K562 (cell line): ENCODE measurements around the gene CD40. TPM values are rescaled to one million over a fixed set of nuclear protein-coding genes. Genes with fewer than 3 reads are reported as not detected.
A peak's percentile ranks its signal among the peaks of the same experiment; 100 is the strongest.

Experiments
- FOXA3 ChIP-seq, 2 experiments: fragments of 450-650 bp in 1 of 2; sonication (generic) in 1 of 2; formaldehyde crosslinking; IDR thresholded peaks in 1 of 2; conservative IDR thresholded peaks in 1 of 2; 2 replicates each; pipeline versions ENCODE4 v1.4.0 to v1.8.0; 2020 to 2022; ENCODE audit warnings: mild to moderate bottlenecking in 2 of 2, missing genetic modification reagents in 1 of 2
- FOXK1 ChIP-seq: sonication (generic); formaldehyde crosslinking; IDR thresholded peaks from 2 replicates; pipeline ENCODE4 v1.8.0; 2022; ENCODE audit warnings: missing genetic modification reagents, mild to moderate bottlenecking, borderline replicate concordance
- FOXP1 ChIP-seq: sonication (generic); formaldehyde crosslinking; IDR thresholded peaks from 2 replicates; pipeline ENCODE4 v1.8.0; 2022; ENCODE audit warnings: mild to moderate bottlenecking, missing genetic modification reagents
- GABPB1 ChIP-seq: sonication (generic); formaldehyde crosslinking; IDR thresholded peaks from 2 replicates; pipeline ENCODE4 v1.8.0; 2022; ENCODE audit warnings: mild to moderate bottlenecking, missing genetic modification reagents
- NCOA6 ChIP-seq: fragments of 450-650 bp; IDR thresholded peaks from 2 replicates; pipeline ENCODE4 v1.6.1; 2017; ENCODE audit warnings: mild to moderate bottlenecking
- NONO ChIP-seq, 2 experiments: fragments of 200-400 bp in 1 of 2; fragments of 450-650 bp in 1 of 2; formaldehyde crosslinking in 1 of 2; IDR thresholded peaks; 2 replicates each; pipeline ENCODE4 v1.6.1; 2017; ENCODE audit warnings: low read depth in 2 of 2, mild to moderate bottlenecking in 2 of 2, moderate library complexity in 2 of 2, low read length in 1 of 2
- POLR2A ChIP-seq: fragments of 450-650 bp; conservative IDR thresholded peaks from 2 replicates; pipeline ENCODE4 v1.6.1; 2016
- SMAD2 ChIP-seq: fragments of 150-350 bp; IDR thresholded peaks from 2 replicates; pipeline ENCODE4 v1.6.1; 2014; ENCODE audit warnings: low read depth, mild to moderate bottlenecking, low read length
- ZFP1 ChIP-seq: fragments of 450-650 bp; formaldehyde crosslinking; IDR thresholded peaks from 2 replicates; pipeline ENCODE4 v1.4.0; 2020; ENCODE audit warnings: mild to moderate bottlenecking, mixed read lengths
- ZNF134 ChIP-seq: fragments of 250-450 bp; sonication (Bioruptor Pico); conservative IDR thresholded peaks from 2 replicates; pipeline ENCODE4 v1.4.0; 2020
- ZNF561 ChIP-seq: fragments of 450-650 bp; formaldehyde crosslinking; conservative IDR thresholded peaks from 2 replicates; pipeline ENCODE4 v1.4.0; 2020; ENCODE audit warnings: mild to moderate bottlenecking, moderate library complexity
- polyA plus RNA-seq, 8 experiments: library from polyadenylated mRNA; depleted of rRNA in 4 of 8; stranded (reverse) in 5 of 8; unstranded in 3 of 8; fragments of >200 nt; fragmentation: Nextera tagmentation in 2 of 8; fragmentation: Illumina TruSeq in 1 of 8; extraction: Ambion mirVana in 2 of 8; extraction: Trizol in 1 of 8; gene quantifications; 2 replicates each; pipeline versions ENCODE4 v1.2.1 to v1.2.3, GENCODE V29; 2011 to 2014; ENCODE audit warnings: inconsistent platforms in 1 of 8, missing spikeins in 1 of 8
- total RNA-seq, 7 experiments: library from RNA; depleted of rRNA in 6 of 7; stranded (reverse); fragments of >200 nt in 6 of 7; fragmentation: Illumina TruSeq in 2 of 7; extraction: Trizol in 2 of 7; gene quantifications; 2 replicates each; pipeline versions ENCODE4 v1.2.1 to v1.2.3, GENCODE V29; 2011 to 2021; ENCODE audit warnings: low replicate concordance in 1 of 7
- TF ChIP-seq, protein P1 (sequence below): fragments of 200-600 bp; sonication (generic); IDR thresholded peaks from one replicate; pipeline ENCODE4 v1.6.1; 2012; ENCODE audit warnings: mild to moderate bottlenecking, low read depth, low read length, inconsistent platforms
- TF ChIP-seq, protein P2 (sequence below), 2 experiments: IDR thresholded peaks; 2 replicates each; pipeline ENCODE4 v1.6.1; 2011; ENCODE audit warnings: borderline replicate concordance in 1 of 2, control low read depth in 1 of 2, low read depth in 1 of 2, low read length in 1 of 2, mild to moderate bottlenecking in 1 of 2, mixed read lengths in 1 of 2, moderate library complexity in 1 of 2; ENCODE audit not compliant: insufficient read depth in 1 of 2, insufficient read length in 1 of 2, poor library complexity in 1 of 2, severe bottlenecking in 1 of 2; ENCODE audit errors: extremely low read depth in 1 of 2

The CD40 gene
- total and polyA plus RNA-seq, 9 of the 15 experiments (the other 6 are each of a cell fraction or from before 2014, with no cell fraction given) = 0.76 to 3.7 (median 1.6) TPM

- TF ChIP-seq, protein P1, sequence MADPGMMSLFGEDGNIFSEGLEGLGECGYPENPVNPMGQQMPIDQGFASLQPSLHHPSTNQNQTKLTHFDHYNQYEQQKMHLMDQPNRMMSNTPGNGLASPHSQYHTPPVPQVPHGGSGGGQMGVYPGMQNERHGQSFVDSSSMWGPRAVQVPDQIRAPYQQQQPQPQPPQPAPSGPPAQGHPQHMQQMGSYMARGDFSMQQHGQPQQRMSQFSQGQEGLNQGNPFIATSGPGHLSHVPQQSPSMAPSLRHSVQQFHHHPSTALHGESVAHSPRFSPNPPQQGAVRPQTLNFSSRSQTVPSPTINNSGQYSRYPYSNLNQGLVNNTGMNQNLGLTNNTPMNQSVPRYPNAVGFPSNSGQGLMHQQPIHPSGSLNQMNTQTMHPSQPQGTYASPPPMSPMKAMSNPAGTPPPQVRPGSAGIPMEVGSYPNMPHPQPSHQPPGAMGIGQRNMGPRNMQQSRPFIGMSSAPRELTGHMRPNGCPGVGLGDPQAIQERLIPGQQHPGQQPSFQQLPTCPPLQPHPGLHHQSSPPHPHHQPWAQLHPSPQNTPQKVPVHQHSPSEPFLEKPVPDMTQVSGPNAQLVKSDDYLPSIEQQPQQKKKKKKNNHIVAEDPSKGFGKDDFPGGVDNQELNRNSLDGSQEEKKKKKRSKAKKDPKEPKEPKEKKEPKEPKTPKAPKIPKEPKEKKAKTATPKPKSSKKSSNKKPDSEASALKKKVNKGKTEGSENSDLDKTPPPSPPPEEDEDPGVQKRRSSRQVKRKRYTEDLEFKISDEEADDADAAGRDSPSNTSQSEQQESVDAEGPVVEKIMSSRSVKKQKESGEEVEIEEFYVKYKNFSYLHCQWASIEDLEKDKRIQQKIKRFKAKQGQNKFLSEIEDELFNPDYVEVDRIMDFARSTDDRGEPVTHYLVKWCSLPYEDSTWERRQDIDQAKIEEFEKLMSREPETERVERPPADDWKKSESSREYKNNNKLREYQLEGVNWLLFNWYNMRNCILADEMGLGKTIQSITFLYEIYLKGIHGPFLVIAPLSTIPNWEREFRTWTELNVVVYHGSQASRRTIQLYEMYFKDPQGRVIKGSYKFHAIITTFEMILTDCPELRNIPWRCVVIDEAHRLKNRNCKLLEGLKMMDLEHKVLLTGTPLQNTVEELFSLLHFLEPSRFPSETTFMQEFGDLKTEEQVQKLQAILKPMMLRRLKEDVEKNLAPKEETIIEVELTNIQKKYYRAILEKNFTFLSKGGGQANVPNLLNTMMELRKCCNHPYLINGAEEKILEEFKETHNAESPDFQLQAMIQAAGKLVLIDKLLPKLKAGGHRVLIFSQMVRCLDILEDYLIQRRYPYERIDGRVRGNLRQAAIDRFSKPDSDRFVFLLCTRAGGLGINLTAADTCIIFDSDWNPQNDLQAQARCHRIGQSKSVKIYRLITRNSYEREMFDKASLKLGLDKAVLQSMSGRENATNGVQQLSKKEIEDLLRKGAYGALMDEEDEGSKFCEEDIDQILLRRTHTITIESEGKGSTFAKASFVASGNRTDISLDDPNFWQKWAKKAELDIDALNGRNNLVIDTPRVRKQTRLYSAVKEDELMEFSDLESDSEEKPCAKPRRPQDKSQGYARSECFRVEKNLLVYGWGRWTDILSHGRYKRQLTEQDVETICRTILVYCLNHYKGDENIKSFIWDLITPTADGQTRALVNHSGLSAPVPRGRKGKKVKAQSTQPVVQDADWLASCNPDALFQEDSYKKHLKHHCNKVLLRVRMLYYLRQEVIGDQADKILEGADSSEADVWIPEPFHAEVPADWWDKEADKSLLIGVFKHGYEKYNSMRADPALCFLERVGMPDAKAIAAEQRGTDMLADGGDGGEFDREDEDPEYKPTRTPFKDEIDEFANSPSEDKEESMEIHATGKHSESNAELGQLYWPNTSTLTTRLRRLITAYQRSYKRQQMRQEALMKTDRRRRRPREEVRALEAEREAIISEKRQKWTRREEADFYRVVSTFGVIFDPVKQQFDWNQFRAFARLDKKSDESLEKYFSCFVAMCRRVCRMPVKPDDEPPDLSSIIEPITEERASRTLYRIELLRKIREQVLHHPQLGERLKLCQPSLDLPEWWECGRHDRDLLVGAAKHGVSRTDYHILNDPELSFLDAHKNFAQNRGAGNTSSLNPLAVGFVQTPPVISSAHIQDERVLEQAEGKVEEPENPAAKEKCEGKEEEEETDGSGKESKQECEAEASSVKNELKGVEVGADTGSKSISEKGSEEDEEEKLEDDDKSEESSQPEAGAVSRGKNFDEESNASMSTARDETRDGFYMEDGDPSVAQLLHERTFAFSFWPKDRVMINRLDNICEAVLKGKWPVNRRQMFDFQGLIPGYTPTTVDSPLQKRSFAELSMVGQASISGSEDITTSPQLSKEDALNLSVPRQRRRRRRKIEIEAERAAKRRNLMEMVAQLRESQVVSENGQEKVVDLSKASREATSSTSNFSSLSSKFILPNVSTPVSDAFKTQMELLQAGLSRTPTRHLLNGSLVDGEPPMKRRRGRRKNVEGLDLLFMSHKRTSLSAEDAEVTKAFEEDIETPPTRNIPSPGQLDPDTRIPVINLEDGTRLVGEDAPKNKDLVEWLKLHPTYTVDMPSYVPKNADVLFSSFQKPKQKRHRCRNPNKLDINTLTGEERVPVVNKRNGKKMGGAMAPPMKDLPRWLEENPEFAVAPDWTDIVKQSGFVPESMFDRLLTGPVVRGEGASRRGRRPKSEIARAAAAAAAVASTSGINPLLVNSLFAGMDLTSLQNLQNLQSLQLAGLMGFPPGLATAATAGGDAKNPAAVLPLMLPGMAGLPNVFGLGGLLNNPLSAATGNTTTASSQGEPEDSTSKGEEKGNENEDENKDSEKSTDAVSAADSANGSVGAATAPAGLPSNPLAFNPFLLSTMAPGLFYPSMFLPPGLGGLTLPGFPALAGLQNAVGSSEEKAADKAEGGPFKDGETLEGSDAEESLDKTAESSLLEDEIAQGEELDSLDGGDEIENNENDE = no peak
- TF ChIP-seq NCOA6 (peak; percentile 89), POLR2A (peak; percentile 90), FOXP1 (CRISPR knock-in tag) (peak; percentile 96), SMAD2 (no peak), ZNF134 (CRISPR knock-in tag) (no peak), GABPB1 (CRISPR knock-in tag) (peak; percentile 79), ZFP1 (CRISPR knock-in tag) (no peak), NONO (IDR thresholded peaks at IDR 0.05; ENCODE audit: low read depth in 2 of 2, low read length in 1 of 2) (peak; percentile 93 to 99), ZNF561 (CRISPR knock-in tag) (no peak), FOXA3 (CRISPR knock-in tag; conservative IDR thresholded peaks at IDR 0.05 in 1 of 2, IDR thresholded peaks at IDR 0.05 in 1 of 2) (peak in 1 of 2 experiments; percentile 85; a peak in 2 of 4 replicates), FOXK1 (CRISPR knock-in tag) (no peak; the same call in 1 of the 2 replicates)
- TF ChIP-seq, protein P2, sequence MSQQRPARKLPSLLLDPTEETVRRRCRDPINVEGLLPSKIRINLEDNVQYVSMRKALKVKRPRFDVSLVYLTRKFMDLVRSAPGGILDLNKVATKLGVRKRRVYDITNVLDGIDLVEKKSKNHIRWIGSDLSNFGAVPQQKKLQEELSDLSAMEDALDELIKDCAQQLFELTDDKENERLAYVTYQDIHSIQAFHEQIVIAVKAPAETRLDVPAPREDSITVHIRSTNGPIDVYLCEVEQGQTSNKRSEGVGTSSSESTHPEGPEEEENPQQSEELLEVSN (IDR thresholded peaks at IDR 0.05; ENCODE audit: borderline replicate concordance in 1 of 2, extremely low read depth in 1 of 2, insufficient read depth in 1 of 2, insufficient read length in 1 of 2, low read depth in 1 of 2, low read length in 1 of 2, poor library complexity in 1 of 2, severe bottlenecking in 1 of 2) = peak; percentile 92 to 93
Measured at GRCh38 chr20:46089417-46090388, 28.4 kb upstream of the CD40 start, which contains the start of gene NCOA5 (continued).
